NCI-H524 treated with DMSO at 0.1 percent for 48 hours (cell line): ENCODE data around the gene CRYGN.

ENCODE experiments used
- DNase-seq: peaks from one replicate; lab custom pipeline; 2025; lab: John Stamatoyannopoulos, UW

Gene CRYGN

DNA sequence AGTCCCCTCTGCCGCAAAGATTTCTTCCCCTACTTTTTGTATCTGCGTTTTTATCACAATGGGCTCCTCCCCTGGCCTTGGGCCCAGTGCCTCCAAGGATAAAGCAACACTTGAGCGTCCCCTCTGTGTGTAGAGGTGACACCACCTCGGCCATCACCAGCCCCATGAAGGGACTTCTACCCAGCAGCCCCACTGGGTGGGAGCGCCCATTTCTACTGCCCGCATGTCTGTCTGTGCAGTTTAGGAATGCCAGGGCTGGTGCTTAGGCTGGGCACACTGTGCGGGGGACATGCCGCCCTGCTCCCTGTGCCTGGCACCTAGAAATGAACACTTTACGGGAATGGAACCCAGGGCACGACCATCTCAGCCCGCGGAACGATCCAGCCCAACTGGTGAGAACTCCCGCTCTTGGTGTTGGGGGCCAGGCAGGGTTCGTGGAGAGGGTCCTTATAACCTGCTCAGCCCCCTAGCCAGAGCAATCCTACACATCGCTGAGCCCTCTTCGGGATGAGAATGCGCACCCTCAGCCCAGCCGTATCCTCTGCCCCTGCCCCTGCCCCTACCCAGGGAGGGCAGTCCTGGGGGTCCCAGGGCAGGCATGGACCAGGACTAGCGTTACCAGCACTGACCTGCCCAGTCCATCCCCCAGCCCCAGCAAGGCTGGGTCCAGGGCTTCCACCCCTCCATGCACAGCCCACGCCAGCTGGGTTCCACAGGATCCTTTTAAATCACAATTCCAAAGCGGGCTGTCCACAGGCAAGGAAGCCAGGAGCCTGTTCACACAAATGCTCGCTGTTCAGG is 12.8 kb downstream of the CRYGN start:
- DNase-seq: no peak

DNA sequence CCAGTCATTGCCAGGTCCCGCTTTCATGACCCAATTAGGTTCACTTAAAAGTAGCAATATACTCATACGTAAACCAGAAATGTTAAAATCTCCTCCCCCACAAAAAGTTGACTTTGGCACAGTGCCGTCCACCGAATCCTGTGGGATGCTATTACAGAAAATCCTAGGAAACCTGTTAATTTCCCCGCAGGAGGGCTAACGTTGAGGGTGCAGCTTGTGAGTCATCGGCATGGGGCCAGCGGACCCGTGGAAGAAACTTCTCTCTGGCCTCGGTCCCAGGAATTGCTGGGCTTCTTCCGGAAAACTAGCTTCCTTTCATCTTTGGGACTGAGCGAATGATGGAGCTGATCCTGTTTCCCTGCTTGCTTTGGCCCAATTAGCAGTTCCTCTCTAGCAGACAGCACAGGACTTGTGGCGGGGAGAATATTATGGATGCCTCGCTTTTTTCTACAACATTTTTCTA is 13.5 kb downstream of the CRYGN start:
- DNase-seq: no peak

DNA sequence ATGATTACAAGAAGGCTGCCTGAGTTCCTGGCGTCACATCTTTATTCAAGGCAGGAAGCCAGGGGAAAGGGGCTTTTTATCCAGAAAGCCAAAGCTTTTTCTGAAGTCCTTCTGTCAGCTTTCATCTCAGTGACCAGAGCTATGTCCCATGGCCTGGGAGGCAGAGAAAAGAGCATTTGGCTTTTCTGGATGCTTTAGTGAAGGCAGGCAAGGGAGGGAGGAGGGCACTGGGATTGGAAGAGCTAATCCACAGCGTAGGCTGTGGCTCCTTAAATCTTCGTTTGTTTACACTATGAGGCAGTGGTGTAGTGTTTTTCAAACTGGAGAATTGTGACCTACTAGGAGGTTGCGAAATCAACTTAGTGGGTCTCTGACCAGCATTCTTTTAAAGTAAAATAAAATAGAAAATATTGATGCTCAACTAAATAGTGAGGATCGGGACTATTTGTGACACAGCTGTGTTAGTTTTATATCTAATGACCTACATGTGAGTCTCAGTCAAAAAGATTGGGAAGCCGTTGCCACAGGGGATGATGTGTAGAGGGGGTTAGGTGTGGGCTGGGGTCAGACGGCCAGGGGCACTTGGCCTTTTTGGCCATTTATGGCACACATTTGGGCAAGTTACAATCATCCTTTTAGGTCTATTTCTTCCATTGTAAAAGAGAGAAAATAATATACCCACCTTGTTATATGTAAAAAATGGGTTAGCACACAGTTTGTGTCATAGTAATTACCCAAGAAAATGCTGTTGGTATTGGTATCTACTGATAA is 14.1 kb downstream of the CRYGN start:
- DNase-seq: no peak

DNA sequence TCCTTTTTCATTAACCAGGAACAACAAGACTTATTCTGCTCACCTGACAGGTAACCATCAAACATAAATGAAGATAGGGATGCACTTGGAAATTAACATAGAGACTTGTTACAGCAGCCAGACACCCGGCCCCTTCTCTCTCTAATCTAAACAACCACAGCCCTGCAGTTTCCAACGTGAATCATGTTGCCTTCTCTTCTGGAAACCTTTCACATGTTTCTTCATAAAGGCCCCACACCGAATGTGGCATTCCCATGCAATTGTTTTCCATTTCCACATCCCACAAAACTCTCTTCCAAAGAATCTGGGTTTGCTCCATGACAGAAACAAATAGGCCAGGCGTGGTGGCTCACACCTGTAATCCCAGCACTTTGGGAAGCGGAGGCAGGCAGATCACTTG is 15.1 kb downstream of the CRYGN start:
- no peak for DNase-seq

DNA sequence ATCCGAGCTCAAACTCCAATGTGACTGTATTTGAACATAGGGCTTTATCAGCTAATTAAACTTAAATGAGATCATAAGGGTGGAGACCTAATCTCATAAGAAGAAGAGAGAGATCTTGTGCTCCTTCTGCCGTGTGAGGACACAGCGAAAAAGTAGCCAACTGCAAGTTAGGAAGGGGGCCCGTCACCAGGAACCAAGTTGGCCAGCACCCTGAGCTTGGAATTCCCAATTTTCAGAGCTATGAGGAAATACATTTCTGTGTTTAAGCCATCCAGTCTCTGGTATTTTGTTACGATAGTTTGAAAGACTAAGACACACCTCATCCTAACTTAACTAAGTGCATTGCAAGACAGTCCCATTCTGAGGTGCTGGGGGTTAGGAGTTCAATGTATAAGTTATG is 16.0 kb downstream of the CRYGN start:
- DNase-seq: no peak

DNA sequence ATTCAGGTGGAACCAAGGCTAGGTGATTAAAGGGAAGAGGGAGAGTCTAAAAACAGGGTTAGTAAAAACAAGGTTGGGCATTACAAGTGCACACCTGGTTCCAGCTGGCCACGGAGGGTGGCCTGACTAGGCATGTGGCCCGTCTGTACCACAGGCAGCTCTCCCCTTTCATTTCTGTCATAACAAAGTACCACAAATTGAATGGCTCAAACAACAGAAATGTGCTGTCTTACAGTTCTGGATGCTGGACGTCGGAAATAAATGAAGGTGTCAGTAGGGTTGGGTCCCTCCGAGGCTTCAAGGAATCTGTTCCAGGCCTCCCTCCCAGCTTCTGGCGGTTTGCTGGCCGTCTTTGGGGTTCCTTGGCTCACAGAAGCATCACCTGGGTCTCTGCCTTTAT is 16.7 kb downstream of the CRYGN start:
- no peak for DNase-seq

DNA sequence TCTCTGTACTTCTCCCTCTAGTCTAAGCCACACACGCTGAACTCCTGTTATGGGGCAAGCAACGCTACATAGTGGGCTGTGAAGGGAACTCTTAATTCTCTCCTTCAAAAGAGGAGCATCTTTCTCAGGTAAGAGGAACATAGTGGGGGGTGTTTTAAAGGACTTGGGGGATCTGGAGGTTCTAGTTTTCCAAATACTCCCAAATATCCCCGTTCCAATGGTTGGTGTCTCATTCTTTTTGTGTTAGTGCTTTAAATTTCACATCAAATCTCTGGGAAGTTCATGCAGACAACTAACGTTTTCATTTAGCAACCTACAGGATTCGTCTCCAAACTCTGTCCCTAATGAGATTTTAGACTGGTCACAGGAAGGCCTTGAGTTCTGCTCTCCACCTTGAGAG is 17.7 kb downstream of the CRYGN start:
- no peak for DNase-seq

DNA sequence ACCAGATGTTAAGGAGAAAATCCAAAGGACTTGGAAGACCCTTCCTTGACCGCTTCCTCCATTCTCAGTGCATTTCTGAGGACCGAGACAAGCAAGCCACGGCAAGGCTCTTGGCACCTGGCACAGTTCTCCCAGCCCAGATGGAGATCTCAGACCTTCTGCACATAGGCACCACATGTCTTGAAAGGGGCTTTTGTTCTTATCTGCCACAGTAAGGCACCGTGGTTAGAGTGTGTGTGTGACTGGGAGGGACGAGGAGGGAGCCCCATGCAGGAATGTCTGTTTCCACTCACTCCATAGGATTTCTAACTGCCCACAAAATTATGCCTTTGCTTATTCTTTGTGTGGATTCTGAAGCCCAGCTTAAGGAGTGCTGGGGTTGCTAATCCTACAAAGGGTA is 19.8 kb downstream of the CRYGN start:
- no peak for DNase-seq

DNA sequence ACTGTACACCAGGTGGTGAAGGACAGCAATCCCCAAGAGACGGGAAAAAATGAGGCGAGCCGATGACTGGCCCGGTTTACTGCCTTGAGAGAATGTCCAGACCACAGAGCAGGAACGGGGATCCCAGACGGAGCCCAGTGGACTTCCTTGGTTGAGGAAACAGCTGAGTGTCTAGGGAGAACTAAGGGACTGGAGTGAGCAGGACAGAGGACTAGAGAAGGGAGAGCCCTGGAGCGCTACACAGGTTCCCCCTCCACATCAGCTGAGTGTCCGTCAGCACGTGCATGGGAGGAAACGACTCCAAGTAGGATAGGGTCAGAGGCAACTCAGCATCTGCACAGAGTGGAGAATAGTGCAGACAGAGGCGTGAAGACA is 23.0 kb downstream of the CRYGN start:
- no peak for DNase-seq

DNA sequence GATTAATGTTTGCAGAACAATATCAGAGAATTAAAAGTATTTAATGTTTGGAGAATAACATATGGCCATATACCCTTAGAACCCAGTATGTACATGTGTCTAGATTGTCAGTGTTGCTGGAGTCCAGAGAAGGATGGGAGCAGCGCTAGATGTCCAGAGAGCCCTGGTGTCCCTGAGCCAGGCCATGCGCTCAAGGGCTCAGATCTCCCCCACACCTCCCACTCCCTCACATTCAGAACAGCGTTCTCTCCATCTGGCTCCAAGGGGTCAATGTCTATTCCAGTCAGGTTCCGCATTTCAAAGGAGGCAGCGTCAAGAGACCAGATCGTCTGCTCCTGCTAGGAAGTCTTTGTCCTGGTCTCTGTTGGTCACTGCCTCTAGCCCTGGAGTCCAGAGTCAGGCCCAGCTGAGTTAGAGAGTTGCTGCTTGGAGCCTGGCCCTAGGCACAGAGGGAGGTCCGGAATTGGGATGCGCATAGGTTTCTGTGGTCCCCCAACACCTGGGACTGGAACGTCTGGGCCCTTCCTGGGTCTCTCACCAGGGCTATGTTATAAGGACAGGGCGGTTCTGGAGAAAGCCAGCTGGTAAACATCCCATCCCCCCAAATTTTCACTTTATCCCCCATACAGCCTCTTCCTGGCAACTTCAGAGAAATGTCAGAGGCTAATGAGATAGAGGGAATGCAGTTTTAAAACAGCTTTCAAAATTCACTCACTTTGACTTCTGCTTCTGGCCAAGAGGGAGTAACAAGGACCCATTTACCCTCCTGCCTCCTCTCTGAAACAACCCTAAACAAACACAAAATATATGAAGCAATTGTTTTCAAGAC is 23.6 kb downstream of the CRYGN start:
- DNase-seq: no peak

DNA sequence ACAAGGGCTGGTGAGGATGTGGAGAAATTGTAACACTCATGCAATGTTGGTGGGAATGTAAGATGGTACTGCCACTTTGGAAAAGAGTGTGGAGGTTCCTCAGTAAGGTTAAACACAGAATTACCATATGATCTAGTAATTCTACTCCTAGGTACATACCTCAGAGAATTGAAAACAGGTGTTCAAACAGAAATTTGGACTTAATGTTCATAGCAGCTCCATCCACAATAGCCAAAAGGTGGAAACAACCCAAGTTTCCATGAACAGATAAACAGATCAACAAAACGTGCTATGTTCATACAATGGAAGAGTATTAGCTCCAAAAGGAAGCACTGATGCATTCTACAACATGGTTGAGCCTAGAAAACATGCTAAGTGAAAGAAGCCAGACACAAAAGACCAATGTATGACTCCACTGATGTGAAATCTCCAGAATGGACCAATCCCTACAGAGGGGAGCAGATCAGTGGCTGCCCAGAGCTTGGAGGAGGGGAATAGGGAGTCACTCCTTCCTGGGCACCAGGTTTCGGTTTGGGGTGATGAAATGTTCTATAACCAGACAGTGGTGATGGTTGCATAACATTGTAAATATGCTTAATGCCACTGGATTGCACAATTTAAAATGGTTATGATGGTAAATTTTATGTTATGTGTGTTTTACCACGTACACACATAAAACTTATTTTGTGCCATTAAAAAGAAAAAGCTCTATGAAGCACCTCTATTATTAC is 24.4 kb downstream of the CRYGN start:
- DNase-seq: no peak

DNA sequence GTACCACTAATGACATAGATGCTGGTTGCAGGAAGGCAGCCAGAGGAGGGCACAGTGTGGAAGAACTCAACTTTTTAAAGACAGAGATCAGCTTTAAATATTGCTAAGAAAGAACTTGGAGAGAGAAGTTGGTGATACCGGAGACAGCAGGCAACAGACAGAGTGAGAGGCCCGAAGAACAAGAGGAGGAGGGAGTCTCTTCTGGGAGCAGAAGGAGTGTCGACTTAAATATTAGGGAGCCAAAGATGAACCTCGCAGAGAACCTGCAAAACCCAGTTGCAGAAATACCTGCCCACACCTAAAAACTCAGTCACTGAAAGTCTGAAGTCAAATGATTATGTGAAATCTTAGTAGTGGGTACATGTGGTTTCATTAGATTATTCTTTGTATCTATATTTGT is 26.7 kb downstream of the CRYGN start:
- DNase-seq: no peak

DNA sequence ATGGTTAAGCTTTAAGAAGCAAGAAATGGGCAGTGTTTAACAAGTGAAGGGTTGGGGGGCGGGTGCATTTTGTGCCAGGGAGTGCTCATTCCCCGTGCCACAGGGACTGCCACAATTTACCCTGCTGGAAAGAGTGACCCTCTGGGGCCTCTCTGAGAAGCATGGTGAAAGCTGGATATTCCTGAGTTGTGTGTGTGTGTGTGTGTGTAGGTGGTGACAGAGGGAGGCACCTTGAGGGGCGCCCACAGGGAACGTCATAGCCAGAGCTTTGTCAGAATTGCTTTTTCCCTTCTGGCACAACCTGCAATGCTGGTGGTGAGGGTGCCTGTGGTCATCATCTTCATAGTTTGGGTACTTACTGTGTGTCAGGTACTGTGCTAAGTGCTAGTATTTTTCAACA is 27.6 kb downstream of the CRYGN start:
- DNase-seq: no peak

DNA sequence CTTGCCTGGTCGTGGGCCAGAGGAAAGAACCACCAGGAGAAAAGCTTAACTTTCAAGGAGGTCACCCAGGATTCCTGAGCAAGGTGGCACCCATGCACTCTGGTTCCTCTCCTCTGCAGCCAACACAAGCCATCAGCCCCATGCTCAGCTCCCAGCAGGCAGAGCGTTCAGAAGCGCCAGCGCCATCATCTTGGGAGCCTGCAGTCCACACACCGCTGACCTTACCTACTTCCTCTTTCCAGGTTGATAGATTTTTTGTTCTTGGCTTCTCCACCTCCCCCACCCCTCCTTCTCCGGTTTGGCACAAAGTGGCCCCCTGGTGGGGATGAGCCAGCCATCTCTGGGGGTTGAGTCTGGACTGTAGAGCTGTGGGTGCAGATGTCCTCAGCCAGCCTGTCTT is 28.4 kb downstream of the CRYGN start:
- DNase-seq: no peak

DNA sequence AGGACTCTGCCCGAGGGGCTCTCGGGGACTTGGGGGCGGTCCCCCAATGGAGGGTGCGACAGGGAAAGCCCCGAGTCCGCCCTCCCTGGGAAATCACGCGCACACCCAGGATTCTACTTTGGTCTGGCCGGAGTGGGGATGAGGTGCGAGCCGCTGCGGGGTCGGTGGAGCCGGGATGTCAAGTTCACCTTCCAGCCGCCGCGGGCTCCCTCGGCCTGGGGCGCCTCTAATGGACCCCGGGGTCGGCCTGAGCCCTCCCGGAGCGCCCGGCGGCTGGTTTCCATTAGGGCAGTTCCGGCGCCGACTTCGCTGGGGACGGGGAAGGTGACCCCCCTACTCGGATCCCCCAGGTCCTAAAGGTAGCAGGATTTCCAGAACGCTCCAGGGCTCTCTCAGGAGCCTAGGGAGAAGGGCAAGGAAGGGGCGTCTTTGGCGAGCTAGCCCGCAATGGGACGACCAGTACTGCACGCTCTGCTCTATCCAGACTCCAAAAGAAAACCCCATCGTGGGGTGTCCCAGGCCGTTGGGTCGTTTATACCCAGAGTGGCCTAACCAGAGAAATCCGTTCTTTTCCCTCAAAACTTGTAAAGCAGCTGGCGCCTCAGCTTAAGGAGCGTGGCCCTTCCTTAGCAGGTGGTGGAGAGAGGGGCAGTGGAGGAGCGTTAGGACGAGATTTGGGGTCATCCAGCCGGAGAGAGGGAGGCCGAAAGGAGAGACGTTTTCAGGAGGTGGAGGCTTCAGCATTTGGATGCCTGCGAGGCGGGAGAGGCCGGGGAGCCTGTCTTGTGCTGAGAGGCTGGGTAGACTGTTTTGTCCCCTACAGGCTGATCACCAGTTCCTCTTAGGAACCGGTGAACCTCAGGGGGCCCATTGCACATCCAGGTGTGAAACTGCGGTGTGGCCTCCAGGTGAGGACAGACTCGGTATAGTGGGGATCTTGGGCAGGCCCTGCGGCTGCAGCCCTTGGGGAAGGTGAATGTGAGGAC is 29.2 kb downstream of the CRYGN start:
- DNase-seq: no peak

DNA sequence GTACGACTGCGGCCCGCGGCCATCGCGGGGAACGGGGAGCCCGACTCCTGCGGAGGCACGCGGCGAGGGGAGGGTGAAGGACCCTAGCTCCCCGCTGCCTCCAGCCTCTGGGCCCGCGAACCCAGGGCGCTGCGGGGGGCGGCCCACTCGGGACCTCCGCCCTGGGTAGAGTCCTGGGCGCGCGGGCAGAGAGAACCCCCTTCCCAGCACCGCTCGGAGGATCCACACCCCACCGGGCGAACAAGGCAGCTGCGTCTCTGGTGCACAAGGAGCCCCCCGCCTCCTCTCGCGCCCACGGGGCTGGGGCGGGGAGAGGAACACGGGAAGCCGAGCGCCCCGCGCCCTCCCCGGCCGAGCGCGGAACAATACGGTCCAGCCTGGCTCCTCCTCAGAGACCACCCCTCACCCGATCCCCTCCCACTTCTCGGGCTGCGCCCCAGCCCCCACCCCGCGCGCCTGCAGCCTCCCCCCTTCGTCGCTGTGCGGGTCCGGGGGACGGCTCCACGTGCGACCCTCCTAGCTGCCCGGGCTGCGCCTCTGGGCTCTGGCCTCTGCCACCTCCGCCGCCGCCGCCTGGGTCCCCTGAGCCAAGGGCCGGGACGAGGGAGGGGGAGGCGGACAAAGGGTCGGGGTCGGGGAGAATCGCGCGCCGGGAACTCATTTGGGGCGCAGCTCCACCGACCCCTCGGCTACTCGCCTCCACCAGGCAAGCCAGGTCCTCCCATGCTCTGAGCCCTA is 30.1 kb downstream of the CRYGN start, which contains the start of gene WDR86:
Gene WDR86 (minus strand): TSS at position 372 of the 738 bp plus-strand sequence. CDS start 449 bp downstream, outside the sequence.
- no peak for DNase-seq

DNA sequence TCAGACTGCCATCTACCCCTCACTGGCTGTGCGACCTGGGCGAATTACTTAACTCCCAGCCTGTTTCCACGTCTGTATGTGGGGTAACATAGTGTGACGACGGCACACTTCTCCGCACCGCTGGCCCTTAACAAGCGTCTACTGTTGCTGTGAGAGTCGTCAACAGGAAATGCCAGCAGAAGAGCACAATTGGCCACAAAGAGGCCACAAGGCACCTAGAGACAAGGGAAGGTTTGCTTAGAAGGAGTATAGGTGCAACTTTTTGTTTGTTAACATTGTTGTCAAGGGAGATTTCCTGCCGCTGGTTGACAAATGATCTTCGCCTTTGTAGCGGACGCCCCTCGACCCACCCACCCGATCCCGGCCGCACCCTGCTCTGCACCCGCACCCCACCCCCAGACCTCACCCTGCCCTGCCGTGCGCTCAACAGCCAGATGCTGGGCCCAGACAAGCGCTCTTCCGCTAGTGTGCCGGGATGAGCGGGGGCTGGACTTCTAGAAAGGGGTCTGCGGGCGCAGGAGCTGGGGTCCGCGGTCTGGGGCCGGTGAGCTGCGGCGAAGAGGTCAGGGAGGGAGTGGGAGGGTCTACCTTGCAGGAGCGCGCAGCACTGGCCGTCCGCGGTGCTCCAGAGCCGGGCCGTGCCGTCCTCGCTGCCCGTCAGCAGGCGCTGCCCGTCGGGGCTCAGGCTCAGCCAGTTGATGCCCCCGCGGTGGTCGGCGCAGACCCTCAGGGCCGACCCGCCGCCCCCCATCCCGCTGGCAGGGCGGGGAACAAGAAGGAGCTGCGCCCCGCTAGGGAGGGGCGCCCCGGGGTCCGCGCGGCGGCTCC is 30.9 kb downstream of the CRYGN start:
- DNase-seq: no peak

DNA sequence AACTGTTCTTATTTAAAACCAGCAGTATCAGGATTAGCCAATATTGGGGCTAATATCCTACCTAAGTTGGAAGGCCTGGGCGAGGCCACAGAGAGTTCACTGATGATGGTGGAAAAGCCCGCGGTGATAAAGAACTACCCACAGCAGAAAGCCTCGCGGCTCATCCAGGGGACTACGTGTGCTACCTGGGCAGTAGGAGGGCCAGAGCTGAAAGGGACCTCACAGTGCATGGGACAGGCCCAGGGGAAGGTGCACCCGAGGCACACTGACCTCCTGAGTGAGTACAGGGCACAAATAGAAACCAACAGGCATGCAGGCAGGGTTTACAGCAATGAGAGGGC is 31.5 kb downstream of the CRYGN start:
- DNase-seq: no peak
